ENCODE measurements around the gene ACTL9. TPM values are rescaled to one million over a fixed set of nuclear protein-coding genes. Genes with fewer than 3 reads are reported as not detected.

ACTL9 gene
- total RNA-seq, 1 donor from 2014 or later: not detected

DNA sequence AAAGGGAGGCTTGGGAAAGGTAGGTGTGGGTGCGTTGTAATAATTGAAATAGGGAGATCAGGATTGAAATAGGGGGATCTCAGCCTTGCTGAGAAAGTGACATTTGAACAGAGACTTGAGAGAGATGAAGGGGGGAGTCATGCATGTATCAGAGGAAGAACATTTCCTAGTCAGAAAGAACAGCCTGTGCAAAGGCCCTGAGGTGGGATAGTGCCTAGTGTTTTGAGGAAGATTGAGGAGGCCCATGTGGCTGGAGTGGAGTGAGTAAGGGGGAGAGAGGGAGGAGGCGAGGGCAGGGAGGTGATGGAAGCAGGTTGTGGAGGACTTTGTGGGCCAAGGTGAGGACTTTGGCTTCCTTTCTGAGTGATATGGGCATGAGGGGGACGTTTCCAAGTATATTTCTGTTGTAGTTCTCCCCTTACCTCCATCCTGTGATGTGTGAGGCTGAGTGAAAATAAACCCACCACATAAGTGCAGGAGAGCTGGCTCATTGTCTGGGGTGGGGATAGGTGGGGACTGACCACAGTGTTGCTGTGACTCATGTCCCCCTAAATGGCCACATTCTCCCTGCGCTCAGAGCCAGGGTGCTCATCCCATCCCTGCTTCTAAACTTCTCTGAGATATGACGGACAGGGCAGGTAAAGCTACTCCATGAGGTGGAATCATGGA is 17.8 kb downstream of the ACTL9 start:
- no peaks in the 10 kb centered on the region for H4K20me1 ChIP-seq (ENCODE audit: insufficient read depth, low read length)
- H3K4me3 ChIP-seq (ENCODE audit: insufficient read depth, low read depth, low read length): no peak overlapping the region
- H3K27me3 ChIP-seq (ENCODE audit: insufficient read depth, low read length): no peaks in the 10 kb centered on the region
- H3K27ac Mint-ChIP-seq (ENCODE audit: unreplicated experiment): no peak overlapping the region
- H3K4me1 Mint-ChIP-seq (ENCODE audit: low read depth, unreplicated experiment): no peaks in the 10 kb centered on the region
- peaks cover 25% of the 10 kb centered on the region for H3K9me3 Mint-ChIP-seq (ENCODE audit: unreplicated experiment)
- H3K9me3 ChIP-seq (ENCODE audit: insufficient read depth, low read depth, low read length): peaks cover 10% of the 10 kb centered on the region
- no peak for TF ChIP-seq EZH2 (IDR thresholded peaks at IDR 0.05; ENCODE audit: insufficient read depth, low read length)
- TF ChIP-seq CTCF (IDR thresholded peaks at IDR 0.05; ENCODE audit: insufficient read depth, low read depth, low read length): no peak
- no peaks in the 10 kb centered on the region for H3K27me3 Mint-ChIP-seq (ENCODE audit: low read depth, unreplicated experiment)
- H3K4me2 ChIP-seq (ENCODE audit: low read length): no peak overlapping the region
- H2AFZ ChIP-seq (ENCODE audit: low read depth, low read length): no peak overlapping the region
- H3K27ac ChIP-seq (ENCODE audit: low read depth, low read length): no peak overlapping the region
- no peaks in the 10 kb centered on the region for H3K36me3 Mint-ChIP-seq (ENCODE audit: low read depth, unreplicated experiment)
- H3K4me1 ChIP-seq (ENCODE audit: insufficient read depth, low read length): no peaks in the 10 kb centered on the region
- no peak for DNase-seq (ENCODE audit: low read depth)
- H3K79me2 ChIP-seq (ENCODE audit: insufficient read depth, low read length): no peaks in the 10 kb centered on the region
- no peak overlapping the region for H3K4me3 Mint-ChIP-seq (ENCODE audit: unreplicated experiment)
- FAIRE-seq: no peak
- H3K36me3 ChIP-seq (ENCODE audit: insufficient read depth, low read length): no peaks in the 10 kb centered on the region
- no peak overlapping the region for H3K9ac ChIP-seq (ENCODE audit: low read length)

DNA sequence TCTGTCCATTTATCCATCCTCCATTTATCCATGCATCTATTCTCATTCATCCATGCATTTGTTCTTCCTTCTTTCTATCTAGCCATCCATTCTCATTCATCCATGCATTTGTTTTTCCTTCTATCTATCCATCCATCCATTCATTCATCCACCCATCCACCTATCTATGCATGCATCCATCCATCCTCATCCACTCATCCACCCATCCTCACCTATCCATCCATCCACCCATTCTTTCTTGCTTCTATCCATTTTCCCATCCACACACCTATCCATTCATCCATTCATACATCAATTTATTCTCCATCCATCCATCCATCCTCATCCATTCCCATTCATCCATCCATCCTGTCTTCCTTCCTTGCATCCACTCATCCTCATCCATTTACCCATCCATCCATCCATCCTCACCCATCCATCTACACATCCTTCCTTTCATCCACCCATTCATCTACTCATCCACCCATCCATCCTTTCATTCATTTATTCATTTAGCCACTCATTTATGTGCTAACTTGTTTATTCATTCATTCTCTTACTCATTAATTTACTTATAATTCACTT is 20.3 kb downstream of the ACTL9 start:
- Mint-ChIP-seq H3K27ac (ENCODE audit: unreplicated experiment) (no peak overlapping the region), H3K27me3 (ENCODE audit: low read depth, unreplicated experiment) (no peaks in the 10 kb centered on the region), H3K4me1 (ENCODE audit: low read depth, unreplicated experiment) (no peaks in the 10 kb centered on the region), H3K36me3 (ENCODE audit: low read depth, unreplicated experiment) (no peaks in the 10 kb centered on the region), H3K4me3 (ENCODE audit: unreplicated experiment) (no peak overlapping the region), H3K9me3 (ENCODE audit: unreplicated experiment) (peaks cover 13% of the 10 kb centered on the region)
- DNase-seq (ENCODE audit: low read depth): no peak
- peaks cover 10% of the 10 kb centered on the region for H3K9me3 ChIP-seq (ENCODE audit: insufficient read depth, low read depth, low read length)
- no peaks in the 10 kb centered on the region for H3K79me2 ChIP-seq (ENCODE audit: insufficient read depth, low read length)
- no peak overlapping the region for H3K9ac ChIP-seq (ENCODE audit: low read length)
- H3K4me3 ChIP-seq (ENCODE audit: insufficient read depth, low read depth, low read length): no peak overlapping the region
- no peak overlapping the region for H2AFZ ChIP-seq (ENCODE audit: low read depth, low read length)
- H3K4me1 ChIP-seq (ENCODE audit: insufficient read depth, low read length): no peaks in the 10 kb centered on the region
- no peak overlapping the region for H3K4me2 ChIP-seq (ENCODE audit: low read length)
- no peaks in the 10 kb centered on the region for H4K20me1 ChIP-seq (ENCODE audit: insufficient read depth, low read length)
- FAIRE-seq: no peak
- no peaks in the 10 kb centered on the region for H3K36me3 ChIP-seq (ENCODE audit: insufficient read depth, low read length)
- no peak overlapping the region for H3K27ac ChIP-seq (ENCODE audit: low read depth, low read length)
- no peak for TF ChIP-seq EZH2 (IDR thresholded peaks at IDR 0.05; ENCODE audit: insufficient read depth, low read length)
- no peak for TF ChIP-seq CTCF (IDR thresholded peaks at IDR 0.05; ENCODE audit: insufficient read depth, low read depth, low read length)
- no peaks in the 10 kb centered on the region for H3K27me3 ChIP-seq (ENCODE audit: insufficient read depth, low read length)

- no peaks in the 10 kb centered on the region for H3K27me3 Mint-ChIP-seq (ENCODE audit: low read depth, unreplicated experiment)
- FAIRE-seq: no peak
- no peaks in the 10 kb centered on the region for H3K4me1 Mint-ChIP-seq (ENCODE audit: low read depth, unreplicated experiment)
Observed at GRCh38 chr19:8675066-8675465, 23.5 kb downstream of the ACTL9 start.

More at GRCh38 chr19:8675066-8675465, 23.5 kb downstream of the ACTL9 start:
- Histone ChIP-seq H3K36me3 (ENCODE audit: insufficient read depth, low read length) (no peaks in the 10 kb centered on the region), H3K27ac (ENCODE audit: low read depth, low read length) (no peak overlapping the region), H4K20me1 (ENCODE audit: insufficient read depth, low read length) (no peaks in the 10 kb centered on the region), H2AFZ (ENCODE audit: low read depth, low read length) (no peak overlapping the region), H3K4me3 (ENCODE audit: insufficient read depth, low read depth, low read length) (no peak overlapping the region), H3K9me3 (ENCODE audit: insufficient read depth, low read depth, low read length) (peaks cover 10% of the 10 kb centered on the region), H3K4me1 (ENCODE audit: insufficient read depth, low read length) (no peaks in the 10 kb centered on the region), H3K4me2 (ENCODE audit: low read length) (no peak overlapping the region), H3K27me3 (ENCODE audit: insufficient read depth, low read length) (no peaks in the 10 kb centered on the region), H3K79me2 (ENCODE audit: insufficient read depth, low read length) (no peaks in the 10 kb centered on the region), H3K9ac (ENCODE audit: low read length) (no peak overlapping the region)
- TF ChIP-seq CTCF (IDR thresholded peaks at IDR 0.05; ENCODE audit: insufficient read depth, low read depth, low read length) (no peak), EZH2 (IDR thresholded peaks at IDR 0.05; ENCODE audit: insufficient read depth, low read length) (no peak)
- Mint-ChIP-seq H3K27ac (ENCODE audit: unreplicated experiment) (no peak overlapping the region), H3K36me3 (ENCODE audit: low read depth, unreplicated experiment) (no peaks in the 10 kb centered on the region), H3K4me3 (ENCODE audit: unreplicated experiment) (no peak overlapping the region), H3K9me3 (ENCODE audit: unreplicated experiment) (peaks cover 10% of the 10 kb centered on the region)
- DNase-seq (ENCODE audit: low read depth): no peak
